H9 (cell line): ENCODE results near the gene FBXL7. TPM values are rescaled to one million over a fixed set of nuclear protein-coding genes. Genes with fewer than 3 reads are reported as not detected.

ENCODE experiments used
- DNase-seq: peaks from one replicate; pipeline ENCODE4 v3.0.0-alpha.2; 2017
- H2AFZ ChIP-seq: one replicate; pipeline ENCODE4 v1.6.1; 2013; ENCODE audit warnings: mild to moderate bottlenecking, low read length, control low read depth, moderate library complexity
- H2AK5ac ChIP-seq: 2 replicates; pipeline ENCODE4 v1.6.1; 2013; ENCODE audit warnings: low read length, control low read depth, mixed read lengths; ENCODE audit not compliant: insufficient read length
- H2BK120ac ChIP-seq: one replicate; pipeline ENCODE4 v1.6.1; 2013; ENCODE audit warnings: low read depth, mild to moderate bottlenecking, low read length, control low read depth, inconsistent platforms; ENCODE audit not compliant: poor library complexity, severe bottlenecking
- H2BK12ac ChIP-seq: 2 replicates; pipeline ENCODE4 v1.6.1; 2013; ENCODE audit warnings: low read length, control low read depth, mixed read lengths, low read depth; ENCODE audit not compliant: insufficient read length
- H2BK15ac ChIP-seq: 2 replicates; pipeline ENCODE4 v1.6.1; 2013; ENCODE audit warnings: low read depth, low read length, control low read depth
- H2BK20ac ChIP-seq: one replicate; pipeline ENCODE4 v1.6.1; 2013; ENCODE audit warnings: low read depth, mild to moderate bottlenecking, low read length, control low read depth, inconsistent platforms; ENCODE audit not compliant: poor library complexity, severe bottlenecking
- H2BK5ac ChIP-seq: 2 replicates; pipeline ENCODE4 v1.6.1; 2013; ENCODE audit warnings: low read length, control low read depth, mixed read lengths; ENCODE audit not compliant: insufficient read length
- H3K14ac ChIP-seq: 2 replicates; pipeline ENCODE4 v1.6.1; 2013; ENCODE audit warnings: low read length, control low read depth; ENCODE audit not compliant: insufficient read depth
- H3K18ac ChIP-seq: 2 replicates; pipeline ENCODE4 v1.6.1; 2013; ENCODE audit warnings: low read depth, mild to moderate bottlenecking, mixed read lengths, low read length, control low read depth; ENCODE audit not compliant: insufficient read length
- H3K23ac ChIP-seq: 2 replicates; pipeline ENCODE4 v1.6.1; 2013; ENCODE audit warnings: low read length, control low read depth, mixed read lengths, low read depth; ENCODE audit not compliant: insufficient read length
- H3K23me2 ChIP-seq: 2 replicates; pipeline ENCODE4 v1.6.1; 2013; ENCODE audit warnings: low read depth, mild to moderate bottlenecking, mixed read lengths, low read length, control low read depth; ENCODE audit not compliant: insufficient read length, poor library complexity, severe bottlenecking
- H3K27ac ChIP-seq: 2 replicates; pipeline ENCODE4 v1.5.1; 2013; ENCODE audit warnings: low read length, control low read depth, mixed read lengths, low read depth; ENCODE audit not compliant: insufficient read length
- H3K27me3 ChIP-seq: 2 replicates; pipeline ENCODE4 v1.6.1; 2013; ENCODE audit warnings: low read length, control low read depth, inconsistent platforms; ENCODE audit not compliant: insufficient read depth
- H3K4ac ChIP-seq: 2 replicates; pipeline ENCODE4 v1.6.1; 2013; ENCODE audit warnings: low read depth, mild to moderate bottlenecking, control low read depth, inconsistent platforms, low read length, moderate library complexity
- H3K4me1 ChIP-seq: 2 replicates; pipeline ENCODE4 v1.6.1; 2013; ENCODE audit warnings: low read length, control low read depth, inconsistent platforms; ENCODE audit not compliant: insufficient read depth
- H3K4me2 ChIP-seq: 2 replicates; pipeline ENCODE4 v1.6.1; 2013; ENCODE audit warnings: low read length, control low read depth, mixed read lengths; ENCODE audit not compliant: insufficient read length, insufficient read depth
- H3K56ac ChIP-seq: 2 replicates; pipeline ENCODE4 v1.6.1; 2013; ENCODE audit warnings: low read depth, mild to moderate bottlenecking, mixed read lengths, low read length, control low read depth; ENCODE audit not compliant: insufficient read length
- H3K79me1 ChIP-seq: 2 replicates; pipeline ENCODE4 v1.6.1; 2013; ENCODE audit warnings: low read depth, mild to moderate bottlenecking, moderate library complexity, low read length, control low read depth, inconsistent platforms; ENCODE audit not compliant: insufficient read depth, poor library complexity, severe bottlenecking
- H3K79me2 ChIP-seq: 2 replicates; pipeline ENCODE4 v1.6.1; 2013; ENCODE audit warnings: low read length, control low read depth, inconsistent platforms; ENCODE audit not compliant: insufficient read depth
- H3K9ac ChIP-seq: 2 replicates; pipeline ENCODE4 v1.6.1; 2013; ENCODE audit warnings: low read length, control low read depth, mixed read lengths; ENCODE audit not compliant: insufficient read length; ENCODE audit errors: extremely low read depth
- H3K9me3 ChIP-seq: one replicate; pipeline ENCODE4 v1.6.1; 2013; ENCODE audit warnings: low read depth, low read length, inconsistent platforms; ENCODE audit not compliant: control insufficient read depth
- H3T11ph ChIP-seq: one replicate; pipeline ENCODE4 v1.6.1; 2013; ENCODE audit warnings: mild to moderate bottlenecking, low read length, control low read depth, inconsistent platforms
- H4K20me1 ChIP-seq: one replicate; pipeline ENCODE4 v1.6.1; 2013; ENCODE audit not compliant: control insufficient read depth, insufficient read length, insufficient read depth
- H4K5ac ChIP-seq: 2 replicates; pipeline ENCODE4 v1.6.1; 2013; ENCODE audit warnings: low read depth, mild to moderate bottlenecking, mixed read lengths, low read length, control low read depth; ENCODE audit not compliant: insufficient read length
- H4K8ac ChIP-seq: replicated peaks from 2 replicates; pipeline ENCODE4 v1.6.1; 2013; ENCODE audit warnings: low read length, control low read depth, mixed read lengths, low read depth; ENCODE audit not compliant: insufficient read length
- H4K91ac ChIP-seq: 2 replicates; pipeline ENCODE4 v1.6.1; 2013; ENCODE audit warnings: low read depth, mild to moderate bottlenecking, moderate library complexity, mixed read lengths, low read length, control low read depth; ENCODE audit not compliant: insufficient read length
- H3K27ac Mint-ChIP-seq, 3 experiments: 2 replicates in 2 of 3; 3 replicates in 1 of 3; pipeline ENCODE4 v1.8.0; 2020 to 2021; ENCODE audit warnings: mixed read lengths in 3 of 3, mild to moderate bottlenecking in 1 of 3, moderate library complexity in 1 of 3
- H3K27me3 Mint-ChIP-seq: 2 replicates; pipeline ENCODE4 v1.8.0; 2021; ENCODE audit warnings: low read depth, mild to moderate bottlenecking, moderate library complexity, mixed read lengths
- H3K36me3 Mint-ChIP-seq, 3 experiments: 2 replicates in 2 of 3; 3 replicates in 1 of 3; pipeline ENCODE4 v1.8.0; 2020 to 2021; ENCODE audit warnings: low read depth in 3 of 3, mixed read lengths in 3 of 3; ENCODE audit not compliant: insufficient read depth in 1 of 3
- H3K4me1 Mint-ChIP-seq, 2 experiments: 2 replicates each; pipeline ENCODE4 v1.8.0; 2020; ENCODE audit warnings: mixed read lengths in 2 of 2
- H3K4me3 Mint-ChIP-seq, 2 experiments: 2 replicates in 1 of 2; 3 replicates in 1 of 2; pipeline ENCODE4 v1.8.0; 2020 to 2021; ENCODE audit warnings: mild to moderate bottlenecking in 2 of 2, mixed read lengths in 2 of 2, moderate library complexity in 1 of 2
- H3K9me3 Mint-ChIP-seq, 2 experiments: 2 replicates in 1 of 2; 3 replicates in 1 of 2; pipeline ENCODE4 v1.8.0; 2020; ENCODE audit warnings: mild to moderate bottlenecking in 2 of 2, mixed read lengths in 2 of 2, moderate library complexity in 1 of 2
- CTCF ChIP-seq: fragments of 200-600 bp; sonication (generic); conservative IDR thresholded peaks from 3 replicates; pipeline ENCODE4 v1.8.0; 2021; ENCODE audit warnings: antibody characterized with exemption, mild to moderate bottlenecking
- WGBS: extraction: QIAGEN DNeasy Blood & Tissue Kit; methylation state at CpG from one replicate; pipeline ENCODE4 v1.1.7; 2013; ENCODE audit warnings: missing lambda C conversion rate, low lambda C conversion rate, mixed read lengths; ENCODE audit not compliant: insufficient read length; ENCODE audit errors: extremely low coverage; 5-methylcytosine and 5-hydroxymethylcytosine counted together
- total RNA-seq: library from RNA; stranded (reverse); gene quantifications from 2 replicates; pipeline ENCODE4 v1.2.1, GENCODE V29; 2021

Gene FBXL7
- total RNA-seq, 1 experiment from 2014 or later, result 14.6 TPM

GRCh38 chr5:15487228-15487627, 12.8 kb upstream of the FBXL7 start:
- H3K23ac ChIP-seq, result no peak overlapping the region
- Mint-ChIP-seq H3K4me1 (no peaks in the 10 kb centered on the region), H3K9me3 (no peaks in the 10 kb centered on the region), H3K27me3 (peaks cover 5% of the 10 kb centered on the region), H3K4me3 (no peak overlapping the region), H3K27ac (no peak overlapping the region), H3K36me3 (no peaks in the 10 kb centered on the region)
- H3K9ac ChIP-seq, result no peak overlapping the region
- H2BK120ac ChIP-seq, result no peak overlapping the region
- H3K79me2 ChIP-seq, result no peaks in the 10 kb centered on the region
- H2BK20ac ChIP-seq, result no peak overlapping the region
- H3K18ac ChIP-seq, result no peak overlapping the region
- no peaks in the 10 kb centered on the region for H3K4me1 ChIP-seq
- H3K27me3 ChIP-seq, result no peaks in the 10 kb centered on the region
- no peak overlapping the region for H3T11ph ChIP-seq
- H2AFZ ChIP-seq, result no peak overlapping the region
- no peak overlapping the region for H4K5ac ChIP-seq
- no peak overlapping the region for H4K91ac ChIP-seq
- H3K9me3 ChIP-seq, result no peaks in the 10 kb centered on the region
- no peak for DNase-seq
- H2BK12ac ChIP-seq, result no peak overlapping the region
- no peak overlapping the region for H3K56ac ChIP-seq
- H2BK5ac ChIP-seq, result no peak overlapping the region
- no peaks in the 10 kb centered on the region for H4K20me1 ChIP-seq
- no peaks in the 10 kb centered on the region for H3K23me2 ChIP-seq
- H3K27ac ChIP-seq, result no peak overlapping the region
- H3K79me1 ChIP-seq, result no peaks in the 10 kb centered on the region
- no peak overlapping the region for H3K14ac ChIP-seq
- TF ChIP-seq CTCF, result no peak
- no peak overlapping the region for H3K4ac ChIP-seq
- no peak overlapping the region for H2AK5ac ChIP-seq
- no peak overlapping the region for H3K4me2 ChIP-seq
- no CpG with 5 or more reads among the region's 2 CpGs for WGBS
- no peak overlapping the region for H2BK15ac ChIP-seq
- H4K8ac ChIP-seq, result no peak overlapping the region
